Fibroblast of skin of left quadriceps (primary cell): Measurements from ENCODE around the gene ERBIN.
"Not testable (repeated sequence)": the region's sequence is repeated elsewhere in the genome, so short reads cannot be mapped to it uniquely, and the experiment has no call there.

Source experiments
- DNase-seq, 2 experiments: peaks; one replicate each; pipeline ENCODE4 v3.0.0-alpha.2; 2013; ENCODE audit warnings: low read depth in 2 of 2

Gene ERBIN

DNA sequence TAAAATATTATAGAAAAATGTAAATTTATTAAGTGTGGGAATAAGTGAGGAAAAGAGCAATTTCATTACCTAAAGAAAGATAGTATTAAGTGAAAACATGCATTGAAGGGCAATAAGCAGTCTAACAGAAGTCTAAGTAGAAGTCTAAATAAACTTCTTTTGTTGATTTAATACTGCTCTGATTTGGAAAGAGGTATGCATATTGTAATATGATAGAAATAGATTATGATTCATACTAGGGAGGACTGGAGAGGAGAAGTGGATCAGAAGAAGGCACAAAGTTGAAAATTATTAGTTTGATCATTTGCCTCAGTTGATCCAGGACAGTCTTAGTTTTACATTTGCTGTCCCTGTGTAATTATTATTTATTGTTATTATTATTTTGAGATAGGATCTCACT lies 6.6 kb upstream of the ERBIN start:
- DNase-seq: no peak

- DNase-seq: no peak
Observed at GRCh38 chr5:65923339-65923738, 3.0 kb upstream of the ERBIN start.

- no peak for DNase-seq
Observed at GRCh38 chr5:65924366-65925043, 1.9 kb upstream of the ERBIN start.

- DNase-seq: peak; percentile 36 to 40
Observed at GRCh38 chr5:65925044-65925600, 1.3 kb upstream of the ERBIN start.

DNA sequence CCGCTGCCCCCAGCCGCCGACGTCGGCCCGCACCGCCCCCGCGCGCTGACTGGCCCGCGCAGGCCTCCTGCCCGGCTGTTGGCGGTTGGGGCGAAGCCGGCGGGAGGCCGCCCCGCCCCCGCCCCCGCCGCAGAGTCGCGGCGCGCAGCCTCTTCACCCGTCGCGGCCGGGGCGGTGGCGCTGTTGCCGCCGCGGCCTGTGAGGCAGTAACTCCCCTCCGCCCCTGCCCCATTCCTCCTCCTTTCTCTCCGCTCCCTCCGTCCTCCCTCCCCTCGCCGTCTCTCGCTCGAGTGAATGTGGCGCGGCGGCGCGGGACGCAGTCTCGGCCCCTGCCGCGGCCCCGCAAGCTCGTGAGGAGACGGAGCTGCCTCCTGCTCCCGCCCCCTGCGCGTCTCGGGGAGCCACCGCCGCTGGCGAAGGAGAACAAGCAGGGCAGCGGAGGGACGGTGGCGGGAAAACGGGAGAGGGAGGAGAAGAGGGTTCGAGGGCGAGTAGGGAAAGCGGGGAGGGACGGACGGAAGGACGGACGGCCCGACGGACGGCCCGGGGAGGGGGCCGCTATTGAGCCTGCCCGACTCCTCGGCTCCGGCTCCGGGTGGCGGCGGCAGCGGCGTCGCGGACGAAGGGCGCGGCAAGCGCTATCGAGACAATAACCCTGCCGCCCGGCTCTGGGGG lies 637 bp upstream of the ERBIN start:
- peak; percentile 82 to 84 for DNase-seq

DNA sequence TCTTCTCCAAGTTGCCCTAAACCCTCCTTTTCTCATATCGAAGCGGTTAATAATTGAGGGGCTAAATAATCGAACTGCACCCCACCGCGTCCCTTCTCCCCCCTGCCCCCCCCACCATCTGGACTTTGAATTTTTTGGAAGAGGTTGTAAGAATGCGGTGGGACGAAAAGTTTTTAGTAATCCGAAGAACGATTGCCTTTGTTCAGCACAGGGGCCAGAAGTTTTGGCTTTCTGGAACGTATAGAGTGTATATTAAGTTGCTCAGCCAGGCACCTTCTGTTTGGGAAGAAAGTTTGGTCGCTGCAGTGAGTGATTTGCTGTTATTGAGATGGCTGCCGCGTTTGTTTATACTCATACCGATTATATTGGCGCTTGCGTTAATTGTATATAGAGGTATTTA lies 518 bp downstream of the ERBIN start:
- DNase-seq: no peak

DNA sequence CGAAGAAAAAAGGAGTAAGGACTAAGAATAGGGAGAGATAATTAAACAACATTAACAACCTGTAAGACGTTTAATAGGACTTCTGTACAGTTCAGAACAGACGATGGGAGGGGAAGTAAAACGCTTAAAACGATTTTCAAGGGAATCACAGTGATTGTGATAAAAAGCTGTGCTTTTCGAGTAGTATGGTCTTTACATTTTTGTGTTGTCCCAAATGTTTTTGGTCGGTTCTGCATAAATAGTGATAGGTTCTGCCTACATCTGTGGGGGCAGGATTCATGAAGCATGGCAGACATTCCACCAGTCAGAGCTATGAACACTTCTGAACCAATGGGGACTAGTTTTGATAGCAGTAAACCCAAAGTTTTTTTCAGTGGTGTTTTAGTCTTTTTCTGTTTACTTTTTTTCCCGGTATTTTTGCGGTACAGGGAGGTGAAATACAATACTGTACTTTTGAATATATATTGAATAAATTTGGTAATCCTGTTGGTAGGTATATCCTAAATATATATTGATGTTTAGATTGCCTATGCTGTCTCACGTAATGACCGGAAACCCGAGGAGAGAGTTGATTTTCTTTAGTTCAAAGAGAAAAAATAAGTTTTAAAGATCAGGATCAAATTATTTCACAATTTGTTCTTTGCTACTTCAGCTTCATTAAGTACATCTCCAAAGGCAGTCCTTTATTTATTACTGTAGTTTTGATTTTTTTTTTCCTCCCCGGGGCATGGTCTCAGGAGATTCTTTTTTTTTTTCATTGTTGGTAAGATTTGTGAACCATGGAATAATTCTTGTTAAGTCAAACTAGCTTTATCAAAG lies 1.3 kb downstream of the ERBIN start:
- peak; percentile 21 to 28 for DNase-seq

GRCh38 chr5:65928322-65928752 lies 2.0 kb downstream of the ERBIN start:
- DNase-seq: no peak

- no peak for DNase-seq
Observed at GRCh38 chr5:65928860-65929259, 2.5 kb downstream of the ERBIN start.

DNA sequence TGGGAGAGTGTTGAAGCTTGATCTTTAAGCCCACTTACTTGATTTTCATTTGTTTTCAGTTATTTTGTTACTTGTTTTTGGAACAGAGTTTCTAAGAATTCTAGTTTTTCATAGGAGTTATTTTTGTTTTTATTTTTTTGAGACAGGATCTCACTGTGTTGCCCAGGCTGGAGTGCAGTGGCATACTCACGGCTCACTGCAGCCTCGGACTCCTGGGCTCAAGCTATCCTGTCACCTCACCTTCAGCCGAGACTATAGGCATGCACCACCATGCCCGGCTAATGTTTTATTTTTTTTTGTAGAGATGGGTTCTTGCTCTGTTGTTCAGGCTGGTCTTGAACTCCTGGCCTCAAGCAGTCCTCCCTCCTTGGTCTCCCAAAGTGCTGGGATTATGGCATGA lies 6.3 kb downstream of the ERBIN start:
- DNase-seq: no peak

- no peak for DNase-seq
Observed at GRCh38 chr5:65933295-65933694, 6.9 kb downstream of the ERBIN start.

- no peak for DNase-seq
Observed at GRCh38 chr5:65938256-65938655, 11.9 kb downstream of the ERBIN start.

GRCh38 chr5:65943771-65944170 lies 17.4 kb downstream of the ERBIN start:
- no peak for DNase-seq

- DNase-seq: peak in 1 of 2 experiments; percentile 22
Observed at GRCh38 chr5:65946198-65946745, 19.9 kb downstream of the ERBIN start.

DNA sequence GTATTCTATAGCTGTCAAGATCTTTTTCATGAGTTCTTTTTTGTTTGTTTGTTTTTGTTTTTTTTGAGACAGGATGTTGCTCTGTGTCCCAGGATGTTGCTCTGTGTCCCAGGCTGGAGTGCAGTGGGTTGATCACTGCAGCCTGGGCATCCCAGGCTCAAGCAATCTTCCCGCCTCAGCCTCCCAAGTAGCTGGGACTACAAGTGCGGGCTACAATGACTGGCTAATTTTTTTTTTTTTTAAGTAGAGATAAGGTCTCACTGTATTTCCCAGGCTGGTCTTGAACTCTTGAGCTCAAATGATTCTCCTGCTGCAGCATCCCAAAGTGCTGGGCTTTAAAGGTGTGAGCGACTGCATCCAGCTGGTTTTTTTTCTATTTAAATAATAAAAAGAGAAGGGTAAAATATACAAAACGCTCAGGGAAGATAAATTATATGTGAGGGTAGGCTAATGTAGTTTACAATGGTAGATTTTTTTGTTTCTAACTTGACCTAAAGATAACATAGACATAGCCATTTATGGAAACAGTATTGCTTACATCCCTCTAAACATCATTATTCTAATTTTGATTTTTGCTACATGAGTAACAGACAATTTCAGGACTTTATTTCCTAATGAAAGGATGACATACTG lies 21.9 kb downstream of the ERBIN start:
- DNase-seq: no peak

DNA sequence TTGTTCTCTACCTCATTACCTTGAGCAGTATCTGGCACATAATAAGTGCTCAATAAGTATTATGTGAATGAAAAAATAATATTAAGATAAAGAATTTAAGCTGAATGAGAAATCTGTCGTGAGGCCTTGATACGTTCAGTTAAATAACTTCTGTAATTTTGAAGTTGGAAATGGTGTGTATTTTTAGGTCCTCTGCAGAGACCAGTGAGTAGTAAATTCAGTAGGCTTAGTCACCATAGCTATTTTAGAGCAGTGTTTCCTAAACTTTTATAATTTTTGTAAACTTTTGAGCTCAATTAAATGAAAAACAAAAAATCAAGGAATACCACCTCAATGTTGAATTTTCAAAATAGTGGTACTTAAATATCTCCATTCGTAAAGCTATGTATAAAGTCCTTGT lies 25.0 kb downstream of the ERBIN start:
- DNase-seq: no peak

- no peak for DNase-seq
Observed at GRCh38 chr5:65952259-65952658, 25.9 kb downstream of the ERBIN start.

GRCh38 chr5:65954200-65954599 lies 27.8 kb downstream of the ERBIN start:
- no peak for DNase-seq

- no peak for DNase-seq
Observed at GRCh38 chr5:65955746-65956145, 29.4 kb downstream of the ERBIN start.

GRCh38 chr5:65957703-65958102 lies 31.3 kb downstream of the ERBIN start:
- DNase-seq: not testable (repeated sequence)

GRCh38 chr5:65961633-65962032 lies 35.3 kb downstream of the ERBIN start:
- DNase-seq: peak; percentile 11
